NCI-H187 treated with DMSO at 0.1 percent for 48 hours (cell line): ENCODE data around the gene SPINT3.
"Not testable (repeated sequence)": the region's sequence is repeated elsewhere in the genome, so short reads cannot be mapped to it uniquely, and the experiment has no call there.

Experiments used
- DNase-seq: peaks from one replicate; lab custom pipeline; 2025; lab: John Stamatoyannopoulos, UW

SPINT3 gene

GRCh38 chr20:45502561-45502960, 12.9 kb downstream of the SPINT3 start:
- no peak for DNase-seq

DNA sequence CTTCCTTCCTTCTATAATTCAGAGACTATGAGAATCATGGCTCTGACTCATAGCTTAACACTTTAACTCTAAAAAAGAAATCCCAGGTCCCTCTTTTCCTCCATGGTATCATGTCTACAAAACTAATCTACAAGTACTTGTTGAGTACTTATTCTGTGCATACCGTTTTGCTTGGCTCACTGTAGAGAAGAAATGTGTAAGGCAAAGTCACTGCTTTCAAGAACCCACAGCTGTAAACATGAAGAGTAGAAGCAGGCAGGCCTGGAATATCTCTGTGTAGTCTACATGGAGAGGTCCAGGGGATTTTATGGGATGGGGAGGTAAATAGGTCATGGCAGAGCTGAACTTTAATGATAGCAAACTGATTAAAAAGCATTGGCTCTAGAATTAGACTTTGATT, 13.8 kb downstream of the SPINT3 start:
- DNase-seq, result no peak

GRCh38 chr20:45500022-45500421, 15.4 kb downstream of the SPINT3 start:
- no peak for DNase-seq

DNA sequence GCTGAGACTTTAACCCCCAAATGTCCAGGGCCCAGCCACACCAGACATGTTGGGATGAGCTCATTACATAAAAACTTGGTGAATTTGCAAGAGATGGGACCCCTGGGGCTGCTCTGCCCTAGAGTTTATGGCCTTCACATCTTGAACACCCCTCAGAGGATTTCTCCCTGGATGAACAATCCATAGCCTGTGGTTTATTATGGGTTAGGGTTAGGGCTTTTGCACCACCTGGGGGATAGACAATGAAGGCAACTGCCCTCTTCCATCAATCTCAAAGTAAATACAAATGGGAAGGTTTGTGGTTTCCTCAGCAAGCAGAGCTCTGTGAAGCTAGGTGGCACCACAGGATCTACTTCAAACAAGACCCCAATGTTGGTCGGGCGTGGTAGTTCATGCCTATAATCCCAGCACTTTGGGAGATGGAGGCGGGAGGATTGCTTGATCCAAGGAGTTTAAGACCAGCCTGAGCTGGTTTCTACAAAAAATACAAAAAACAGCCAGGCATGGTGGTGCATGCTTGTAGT, 17.4 kb downstream of the SPINT3 start:
- no peak for DNase-seq

GRCh38 chr20:45496166-45496565, 19.3 kb downstream of the SPINT3 start:
- DNase-seq, result no peak

- DNase-seq, result no peak
Measured at GRCh38 chr20:45495501-45495941, 19.9 kb downstream of the SPINT3 start.

- DNase-seq, result no peak
Measured at GRCh38 chr20:45489083-45489531, 26.3 kb downstream of the SPINT3 start.

DNA sequence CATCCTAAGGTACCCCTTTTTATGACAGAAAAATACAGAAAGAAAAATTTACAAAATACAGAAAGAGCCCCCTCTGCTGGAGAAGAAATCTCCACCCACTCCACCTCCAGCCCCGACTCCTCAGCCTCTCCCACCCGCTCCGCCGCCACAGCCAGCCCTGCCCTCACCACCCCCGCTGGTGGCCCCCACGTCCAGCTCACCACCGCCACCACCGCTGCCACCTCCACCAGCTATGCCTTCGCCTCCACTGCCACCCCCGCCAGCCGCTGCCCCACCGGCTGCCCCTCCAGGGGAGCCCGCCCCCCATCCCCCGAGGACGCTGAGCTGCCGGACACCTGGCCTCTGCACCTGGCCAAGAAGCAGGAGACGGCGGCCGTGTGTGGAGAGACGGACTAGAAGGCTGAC, 28.2 kb downstream of the SPINT3 start:
- DNase-seq, result no peak

DNA sequence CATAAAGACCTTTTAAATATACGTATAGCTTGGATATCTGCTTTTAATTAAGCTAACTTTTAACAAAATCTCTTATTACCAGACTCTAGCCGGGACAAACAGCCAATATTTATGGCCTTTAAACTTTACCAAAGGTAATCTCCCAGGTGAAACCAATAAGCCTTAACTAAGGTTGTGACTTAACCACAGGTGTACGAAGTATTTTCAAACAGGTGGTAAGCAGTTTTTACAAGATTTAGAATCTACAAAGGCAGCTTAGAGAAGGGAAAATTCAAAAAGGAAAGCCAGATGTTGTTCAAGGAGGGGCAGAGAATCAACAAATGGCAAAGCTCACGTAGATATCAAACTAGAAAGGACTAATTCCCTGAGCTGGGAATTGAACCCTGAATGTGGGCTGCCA, 30.0 kb downstream of the SPINT3 start:
- no peak for DNase-seq

- no peak for DNase-seq
Measured at GRCh38 chr20:45484676-45485075, 30.7 kb downstream of the SPINT3 start.

DNA sequence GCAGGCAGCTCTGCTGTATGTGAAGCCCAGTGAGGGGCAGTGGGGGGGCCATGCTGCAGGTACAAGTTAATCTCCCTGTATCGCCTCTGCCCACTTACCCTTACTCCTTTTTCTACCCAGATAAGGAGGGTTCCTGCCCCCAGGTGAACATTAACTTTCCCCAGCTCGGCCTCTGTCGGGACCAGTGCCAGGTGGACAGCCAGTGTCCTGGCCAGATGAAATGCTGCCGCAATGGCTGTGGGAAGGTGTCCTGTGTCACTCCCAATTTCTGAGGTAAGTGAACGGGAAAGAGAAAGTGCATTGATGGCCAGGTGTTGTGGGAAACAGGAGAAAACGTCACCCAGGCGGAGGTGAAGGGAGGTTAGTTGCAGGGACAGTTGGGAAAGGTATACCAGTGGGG, 35.6 kb downstream of the SPINT3 start:
- no peak for DNase-seq

- not testable (repeated sequence) for DNase-seq
Measured at GRCh38 chr20:45477530-45478148, 37.8 kb downstream of the SPINT3 start.

DNA sequence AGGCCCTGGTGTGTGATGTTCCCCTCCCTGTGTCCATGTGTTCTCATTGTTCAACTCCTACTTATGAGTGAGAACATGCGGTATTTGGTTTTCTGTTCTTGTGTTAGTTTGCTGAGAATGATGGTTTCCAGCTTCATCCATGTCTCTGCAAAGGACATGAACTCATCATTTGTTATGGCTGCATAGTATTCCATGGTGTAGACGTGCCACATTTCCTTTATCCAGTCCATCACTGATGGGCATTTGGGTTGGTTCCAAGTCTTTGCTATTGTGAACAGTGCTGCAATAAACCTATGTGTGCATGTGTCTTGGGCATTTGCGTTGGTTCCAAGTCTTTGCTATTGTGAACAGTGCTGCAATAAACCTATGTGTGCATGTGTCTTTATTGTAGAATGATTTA, 43.1 kb downstream of the SPINT3 start:
- DNase-seq, result not testable (repeated sequence)

DNA sequence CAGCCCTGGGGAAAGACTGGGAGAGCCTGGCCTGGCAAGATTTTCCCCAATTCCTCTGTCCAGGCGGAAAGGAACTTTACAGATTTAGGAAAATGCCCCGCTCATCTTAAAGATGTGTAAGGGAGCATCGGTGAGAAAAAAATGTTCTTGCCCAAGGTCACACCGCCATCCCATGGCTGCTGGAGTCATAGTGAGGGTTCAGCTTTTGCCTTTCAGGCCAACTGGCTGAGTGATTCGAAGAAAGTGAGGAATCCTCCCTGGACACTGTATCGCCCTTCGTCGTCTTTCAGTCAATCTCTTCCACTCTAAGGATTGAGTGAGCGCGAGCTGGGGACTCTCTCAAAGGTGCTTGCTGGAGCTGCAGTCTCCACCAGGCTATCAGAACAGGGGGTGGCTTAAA, 44.5 kb downstream of the SPINT3 start:
- no peak for DNase-seq

DNA sequence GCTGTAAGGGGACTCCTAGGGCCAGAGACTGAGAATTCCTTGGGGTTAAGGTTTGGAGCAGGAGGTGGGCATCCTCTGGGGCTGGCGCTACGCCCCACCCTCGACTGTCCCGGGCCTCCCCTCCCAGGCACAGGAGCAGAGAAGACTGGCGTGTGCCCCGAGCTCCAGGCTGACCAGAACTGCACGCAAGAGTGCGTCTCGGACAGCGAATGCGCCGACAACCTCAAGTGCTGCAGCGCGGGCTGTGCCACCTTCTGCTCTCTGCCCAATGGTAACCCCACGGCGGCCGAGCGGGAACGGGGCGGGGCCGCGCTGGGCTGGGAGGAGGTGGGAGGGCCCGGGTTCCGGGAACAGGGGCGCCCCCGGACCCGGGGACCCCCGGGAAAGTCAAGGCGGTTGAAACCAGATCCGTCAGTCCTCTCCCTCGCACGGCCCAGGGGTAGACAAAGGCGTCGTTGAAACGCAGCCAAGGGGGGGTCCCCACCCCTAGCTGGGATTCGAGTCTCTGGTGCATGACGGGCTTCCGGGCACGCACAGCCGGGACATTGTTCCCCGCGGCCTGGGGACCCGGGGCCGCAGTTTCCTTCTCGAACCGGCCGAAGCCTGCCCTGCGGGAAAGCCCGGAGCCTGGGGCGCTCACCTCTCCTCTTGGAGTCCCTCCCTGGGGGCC, 45.0 kb downstream of the SPINT3 start:
- DNase-seq, result no peak

- no peak for DNase-seq
Measured at GRCh38 chr20:45469336-45470261, 45.8 kb downstream of the SPINT3 start, which contains the start of gene WFDC2. Gene WFDC2 (plus strand): TSS chr20:45469753. CDS start chr20:45469782, 29 bp downstream.

DNA sequence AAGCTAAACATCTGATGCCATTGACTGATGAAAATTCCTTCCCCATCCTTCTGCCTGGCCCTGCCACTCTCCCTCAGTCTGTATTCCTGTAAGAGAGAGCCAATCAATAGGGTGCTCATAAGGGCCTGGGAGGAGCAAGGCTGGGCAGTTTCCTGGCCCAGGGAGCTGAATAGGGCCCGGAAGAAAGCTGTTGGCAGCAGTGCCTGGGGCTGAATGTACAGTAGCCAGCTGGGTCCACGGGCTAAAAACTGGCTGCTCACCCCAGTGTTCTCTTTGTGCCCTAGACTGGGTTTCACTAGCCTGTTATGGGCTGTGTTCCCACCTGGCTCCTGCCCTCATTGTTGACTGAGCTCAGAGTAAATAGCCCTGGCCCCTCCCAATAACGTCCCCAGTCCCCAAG, 47.6 kb downstream of the SPINT3 start:
- DNase-seq, result no peak

GRCh38 chr20:45467172-45467571, 48.2 kb downstream of the SPINT3 start:
- no peak for DNase-seq

DNA sequence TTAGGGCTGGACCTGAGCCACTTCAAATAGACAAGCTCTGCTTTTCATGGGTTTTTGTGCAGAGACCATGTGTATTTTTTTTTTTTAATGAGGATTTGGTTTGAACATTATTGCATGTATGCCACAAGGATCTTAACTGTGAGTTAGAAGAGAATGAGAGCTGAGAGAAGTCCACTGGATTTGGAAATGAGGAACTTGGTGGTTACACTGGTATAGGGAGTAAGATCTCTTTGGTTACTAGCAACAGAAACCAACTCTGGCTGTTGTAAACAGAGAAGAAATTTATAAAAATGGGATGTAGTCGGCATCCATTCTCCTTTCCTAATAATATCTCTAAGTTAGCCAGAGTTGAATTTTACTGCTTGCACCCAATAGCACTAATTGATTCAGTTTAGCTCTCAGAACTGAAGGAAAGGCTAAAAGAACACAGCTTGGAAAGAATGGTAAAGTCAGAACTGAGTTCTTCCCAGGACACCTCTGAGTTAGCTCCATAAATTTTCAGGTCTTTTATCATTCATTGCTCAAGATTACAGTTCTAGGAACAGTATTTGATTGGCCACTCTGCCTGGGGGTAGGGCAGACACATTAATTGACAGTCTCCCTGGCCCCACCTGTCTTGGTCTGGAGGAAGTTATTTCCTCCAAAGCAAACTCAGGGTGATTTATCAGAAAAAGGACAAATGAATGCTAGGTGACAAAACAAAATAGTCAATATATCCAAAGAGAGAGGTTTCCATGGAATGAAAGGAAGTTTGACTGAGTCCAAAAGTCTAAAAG, 49.7 kb downstream of the SPINT3 start:
- DNase-seq, result no peak

DNA sequence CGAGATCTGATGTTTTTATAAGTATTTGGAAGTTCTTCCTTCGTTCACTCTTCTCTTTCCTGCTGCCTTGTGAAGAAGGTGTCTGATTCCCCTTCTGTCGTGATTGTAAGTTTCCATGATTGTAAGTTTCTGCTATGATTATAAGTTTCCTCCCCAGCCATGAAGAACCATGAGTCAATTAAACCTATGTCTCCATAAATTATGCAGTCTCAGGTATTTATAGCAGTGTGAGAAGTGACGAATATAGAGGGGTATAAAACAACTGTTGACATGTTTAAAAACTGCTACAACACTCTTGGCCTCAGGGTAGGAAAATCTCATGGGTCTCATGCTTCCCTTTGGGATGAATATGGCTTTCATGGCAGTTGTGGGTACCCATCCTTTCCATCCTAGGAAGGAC, 51.7 kb downstream of the SPINT3 start:
- no peak for DNase-seq

DNA sequence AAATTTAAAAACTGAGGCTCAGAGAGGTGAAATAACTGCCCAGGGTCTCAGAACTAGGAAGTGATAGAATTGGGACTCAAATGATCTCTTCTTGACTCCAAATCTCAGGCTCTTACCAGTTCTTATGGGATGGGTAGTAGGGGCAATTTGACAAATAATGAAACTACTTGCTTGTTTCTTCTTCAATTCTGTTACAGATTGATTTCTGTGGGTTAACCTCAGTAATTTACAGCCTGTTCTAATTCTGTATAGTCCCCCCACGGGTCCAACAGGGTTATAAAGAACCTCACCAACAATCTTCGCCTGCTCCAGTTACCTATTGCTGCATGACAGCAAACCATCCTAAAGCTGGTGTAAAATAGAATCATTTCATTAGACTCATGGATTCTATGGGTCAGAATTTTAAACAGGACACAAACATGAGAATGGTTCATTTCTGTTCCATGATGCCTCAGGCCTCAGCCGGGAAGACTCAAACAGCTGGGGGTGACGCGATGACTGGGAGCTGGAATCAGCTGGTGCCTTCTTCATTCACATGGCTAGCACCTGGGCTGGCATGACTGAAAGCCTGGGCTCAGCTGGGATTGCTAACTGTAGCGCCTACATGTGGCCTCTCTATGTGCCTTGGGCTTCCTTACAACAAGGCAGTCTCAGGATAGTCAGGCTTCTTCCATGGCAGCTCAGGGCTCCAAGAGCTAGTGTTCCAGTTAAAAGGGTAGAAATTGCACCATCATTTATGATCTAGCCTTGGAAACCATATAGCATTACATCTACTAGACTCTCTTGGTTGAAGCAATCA, 52.5 kb downstream of the SPINT3 start:
- no peak for DNase-seq
